GM23248 (cell line): ENCODE measurements around the gene HDAC9. TPM values are rescaled to one million over a fixed set of nuclear protein-coding genes. Genes with fewer than 3 reads are reported as not detected.

Experiments used
- DNase-seq: peaks from one replicate; pipeline ENCODE4 v3.0.0-alpha.2; 2015
- H2AFZ ChIP-seq: fragments of 200-600 bp; sonication (generic); 2 replicates; pipeline ENCODE4 v1.6.1; 2016; ENCODE audit warnings: antibody characterized with exemption
- H3F3A ChIP-seq: fragments of 200-600 bp; sonication (generic); 2 replicates; pipeline ENCODE4 v1.6.1; 2016; ENCODE audit warnings: mild to moderate bottlenecking, antibody characterized with exemption, mixed run types; ENCODE audit not compliant: insufficient read depth
- H3K27ac ChIP-seq: fragments of 200-600 bp; sonication (generic); 2 replicates; pipeline ENCODE4 v1.5.1; 2016; ENCODE audit warnings: mild to moderate bottlenecking
- H3K27me3 ChIP-seq: fragments of 200-600 bp; sonication (generic); replicated peaks from 2 replicates; pipeline ENCODE4 v1.6.1; 2016; ENCODE audit warnings: mild to moderate bottlenecking; ENCODE audit not compliant: insufficient read depth
- H3K36me3 ChIP-seq: fragments of 200-600 bp; sonication (generic); 2 replicates; pipeline ENCODE4 v1.6.1; 2016; ENCODE audit warnings: low read depth, mild to moderate bottlenecking
- H3K4me1 ChIP-seq: fragments of 200-600 bp; sonication (generic); 2 replicates; pipeline ENCODE4 v1.6.1; 2016; ENCODE audit warnings: mild to moderate bottlenecking; ENCODE audit not compliant: insufficient read depth
- H3K4me2 ChIP-seq: fragments of 200-600 bp; sonication (generic); one replicate; pipeline ENCODE4 v1.6.1; 2016; ENCODE audit warnings: mild to moderate bottlenecking; ENCODE audit not compliant: unreplicated experiment
- H3K4me3 ChIP-seq: fragments of 200-600 bp; sonication (generic); 2 replicates; pipeline ENCODE4 v1.5.1; 2016; ENCODE audit warnings: mild to moderate bottlenecking
- H3K79me2 ChIP-seq: fragments of 200-600 bp; sonication (generic); 2 replicates; pipeline ENCODE4 v1.6.1; 2016; ENCODE audit warnings: mild to moderate bottlenecking; ENCODE audit not compliant: insufficient read depth
- H3K9ac ChIP-seq: fragments of 200-600 bp; sonication (generic); 2 replicates; pipeline ENCODE4 v1.6.1; 2016; ENCODE audit warnings: mild to moderate bottlenecking
- H3K9me2 ChIP-seq: fragments of 200-600 bp; sonication (generic); 2 replicates; pipeline ENCODE4 v1.6.1; 2016; ENCODE audit warnings: mixed run types, mild to moderate bottlenecking, moderate library complexity; ENCODE audit not compliant: insufficient read depth
- H3K9me3 ChIP-seq: fragments of 200-600 bp; sonication (generic); one replicate; pipeline ENCODE4 v1.6.1; 2017; ENCODE audit warnings: low read depth
- H4K20me1 ChIP-seq: fragments of 200-600 bp; sonication (generic); 2 replicates; pipeline ENCODE4 v1.6.0; 2016; ENCODE audit not compliant: insufficient read depth
- EZH2 ChIP-seq: fragments of 200-600 bp; sonication (generic); IDR thresholded peaks from 2 replicates; pipeline ENCODE4 v1.6.1; 2018; ENCODE audit warnings: antibody characterized with exemption, mild to moderate bottlenecking; ENCODE audit not compliant: insufficient read depth, poor library complexity, severe bottlenecking
- EZH2phosphoT487 ChIP-seq: fragments of 200-600 bp; sonication (generic); IDR thresholded peaks from 2 replicates; pipeline ENCODE4 v1.6.1; 2018; ENCODE audit warnings: antibody characterized with exemption, moderate library complexity, mild to moderate bottlenecking, low read depth; ENCODE audit not compliant: insufficient read depth
- WGBS, 2 experiments: methylation state at CpG; one replicate each; pipeline ENCODE4 v1.1.6; 2015 to 2017; ENCODE audit warnings: low lambda C conversion rate in 2 of 2, low coverage in 1 of 2; ENCODE audit errors: missing lambda C conversion rate in 2 of 2; 5-methylcytosine and 5-hydroxymethylcytosine counted together
- in situ Hi-C: fragments of 300-500 bp; cut with MboI; formaldehyde crosslinking; loops from 2 replicates; pipeline ENCODE4 v1.15.0; 2020
- polyA plus RNA-seq: library from polyadenylated mRNA; unstranded; fragments of >200 nt; fragmentation: Nextera tagmentation; extraction: Ambion mirVana; gene quantifications from 2 replicates; pipeline ENCODE4 v1.2.1, GENCODE V29; 2016
- total RNA-seq: library from RNA; depleted of rRNA; stranded (reverse); fragments of >200 nt; shearing (Covaris generic); gene quantifications from 2 replicates; pipeline ENCODE4 v1.2.3, GENCODE V29; 2014

Gene HDAC9
- total and polyA plus RNA-seq, 2 experiments from 2014 or later = 1.6 to 2.1 TPM

GRCh38 chr7:18529239-18529638, 33.7 kb downstream of the HDAC9 start:
- in situ Hi-C loops = no loop called here
- Histone ChIP-seq H3K36me3 (no peaks in the 10 kb centered on the region), H3K4me2 (no peak overlapping the region), H3K9me3 (no peaks in the 10 kb centered on the region), H3K9ac (no peak overlapping the region), H3F3A (no peaks in the 10 kb centered on the region), H3K4me3 (no peak overlapping the region), H3K27me3 (no peaks in the 10 kb centered on the region), H3K27ac (no peak overlapping the region), H3K9me2 (no peaks in the 10 kb centered on the region), H4K20me1 (no peaks in the 10 kb centered on the region), H3K4me1 (no peaks in the 10 kb centered on the region), H3K79me2 (no peaks in the 10 kb centered on the region), H2AFZ (no peak overlapping the region)
- DNase-seq = no peak
- 68 to 91% methylated on average over 1 of the region's 1 CpG for WGBS, 2 experiments
- TF ChIP-seq EZH2phosphoT487 (no peak), EZH2 (no peak)

- H2AFZ ChIP-seq = no peak overlapping the region
- H4K20me1 ChIP-seq = no peaks in the 10 kb centered on the region
- H3K4me1 ChIP-seq = no peaks in the 10 kb centered on the region
- no peaks in the 10 kb centered on the region for H3F3A ChIP-seq
- TF ChIP-seq EZH2phosphoT487 = no peak
- no peak for TF ChIP-seq EZH2
- no peaks in the 10 kb centered on the region for H3K79me2 ChIP-seq
- no peaks in the 10 kb centered on the region for H3K36me3 ChIP-seq
- no peak for DNase-seq
- WGBS, 2 experiments = 77 to 80% methylated on average over 5 of the region's 5 CpGs
- H3K9me2 ChIP-seq = no peaks in the 10 kb centered on the region
- H3K4me3 ChIP-seq = no peak overlapping the region
- in situ Hi-C loops = no loop called here
- no peaks in the 10 kb centered on the region for H3K27me3 ChIP-seq
- no peak overlapping the region for H3K4me2 ChIP-seq
- no peak overlapping the region for H3K27ac ChIP-seq
- no peaks in the 10 kb centered on the region for H3K9me3 ChIP-seq
- H3K9ac ChIP-seq = no peak overlapping the region
These were observed 35.0 kb downstream of the HDAC9 start for GRCh38 chr7:18530224-18531179.

- Histone ChIP-seq H3F3A (no peaks in the 10 kb centered on the region), H3K9me2 (no peaks in the 10 kb centered on the region), H4K20me1 (no peaks in the 10 kb centered on the region), H3K36me3 (no peaks in the 10 kb centered on the region), H3K27ac (no peak overlapping the region), H3K4me3 (no peak overlapping the region), H3K4me1 (peaks cover 6% of the 10 kb centered on the region), H3K79me2 (no peaks in the 10 kb centered on the region), H3K4me2 (no peak overlapping the region), H3K27me3 (no peaks in the 10 kb centered on the region), H3K9ac (no peak overlapping the region), H2AFZ (no peak overlapping the region), H3K9me3 (no peaks in the 10 kb centered on the region)
- no peak for DNase-seq
- in situ Hi-C loops = no loop called here
- WGBS, 2 experiments = 87 to 90% methylated on average over 3 of the region's 3 CpGs
- TF ChIP-seq EZH2phosphoT487 (no peak), EZH2 (no peak)
These were observed 36.0 kb downstream of the HDAC9 start for GRCh38 chr7:18531539-18531938.

- in situ Hi-C loops = no loop called here
- TF ChIP-seq EZH2 (no peak), EZH2phosphoT487 (no peak)
These were observed 37.3 kb downstream of the HDAC9 start for GRCh38 chr7:18532813-18533212.

More at GRCh38 chr7:18532813-18533212, 37.3 kb downstream of the HDAC9 start:
- DNase-seq = no peak
- no peaks in the 10 kb centered on the region for H3K79me2 ChIP-seq
- no peak overlapping the region for H2AFZ ChIP-seq
- H4K20me1 ChIP-seq = no peaks in the 10 kb centered on the region
- no peaks in the 10 kb centered on the region for H3K9me3 ChIP-seq
- no peak overlapping the region for H3K4me3 ChIP-seq
- no peaks in the 10 kb centered on the region for H3K9me2 ChIP-seq
- H3K27me3 ChIP-seq = no peaks in the 10 kb centered on the region
- 94 to 96% methylated on average over 2 of the region's 2 CpGs for WGBS, 2 experiments
- no peak overlapping the region for H3K9ac ChIP-seq
- H3K4me1 ChIP-seq = peaks cover 7% of the 10 kb centered on the region
- H3K36me3 ChIP-seq = no peaks in the 10 kb centered on the region
- no peak overlapping the region for H3K4me2 ChIP-seq
- no peak overlapping the region for H3K27ac ChIP-seq
- no peaks in the 10 kb centered on the region for H3F3A ChIP-seq
